Epithelial cell of prostate (primary cell): ENCODE results near the gene EEF1E1.
A peak's percentile ranks its signal among the peaks of the same experiment; 100 is the strongest.

Experiments used
- DNase-seq: peaks from one replicate; pipeline ENCODE4 v3.0.0-alpha.2; 2011; ENCODE audit warnings: low read depth, low spot score
- H3K27ac ChIP-seq: fragments of 450-650 bp; 2 replicates; pipeline ENCODE4 v1.5.1; 2017; ENCODE audit warnings: mild to moderate bottlenecking

EEF1E1 gene

GRCh38 chr6:8090650-8091049 lies 11.7 kb downstream of the EEF1E1 start:
- DNase-seq = no peak
- H3K27ac ChIP-seq = no peak overlapping the region

GRCh38 chr6:8088886-8089285 lies 13.5 kb downstream of the EEF1E1 start:
- no peak for DNase-seq
- H3K27ac ChIP-seq = no peak overlapping the region

- no peak overlapping the region for H3K27ac ChIP-seq
- DNase-seq = no peak
These were observed 14.2 kb downstream of the EEF1E1 start for GRCh38 chr6:8087870-8088754.

GRCh38 chr6:8086755-8087306 lies 15.5 kb downstream of the EEF1E1 start:
- H3K27ac ChIP-seq = peak overlapping the region; percentile 88
- DNase-seq = no peak

GRCh38 chr6:8085053-8085511 lies 17.3 kb downstream of the EEF1E1 start:
- H3K27ac ChIP-seq = peak overlapping the region; percentile 88
- peak; percentile 71 for DNase-seq

- no peak for DNase-seq
- H3K27ac ChIP-seq = peak overlapping the region; percentile 88
These were observed 17.8 kb downstream of the EEF1E1 start for GRCh38 chr6:8084586-8084985.

GRCh38 chr6:8082954-8083858 lies 19.1 kb downstream of the EEF1E1 start:
- peak overlapping the region; percentile 88 for H3K27ac ChIP-seq
- DNase-seq = peak; percentile 81

- DNase-seq = no peak
These were observed 19.8 kb downstream of the EEF1E1 start for GRCh38 chr6:8082572-8082953.

GRCh38 chr6:8080362-8081151 lies 21.8 kb downstream of the EEF1E1 start:
- peak; percentile 41 for DNase-seq
- H3K27ac ChIP-seq = peak overlapping the region; percentile 81

More at GRCh38 chr6:8082572-8082953, 19.8 kb downstream of the EEF1E1 start:
- peak overlapping the region; percentile 88 for H3K27ac ChIP-seq

- no peak overlapping the region for H3K27ac ChIP-seq
- no peak for DNase-seq
These were observed 23.2 kb downstream of the EEF1E1 start for GRCh38 chr6:8079126-8079525.

- no peak for DNase-seq
- no peak overlapping the region for H3K27ac ChIP-seq
These were observed 24.4 kb downstream of the EEF1E1 start for GRCh38 chr6:8077991-8078390.

- no peak overlapping the region for H3K27ac ChIP-seq
- no peak for DNase-seq
These were observed 26.6 kb downstream of the EEF1E1 start for GRCh38 chr6:8075704-8076103.

GRCh38 chr6:8075185-8075584 lies 27.2 kb downstream of the EEF1E1 start:
- no peak for DNase-seq
- no peak overlapping the region for H3K27ac ChIP-seq

- DNase-seq = no peak
- H3K27ac ChIP-seq = no peak overlapping the region
These were observed 28.1 kb downstream of the EEF1E1 start for GRCh38 chr6:8074213-8074612.

GRCh38 chr6:8073758-8074157 lies 28.6 kb downstream of the EEF1E1 start:
- no peak for DNase-seq
- H3K27ac ChIP-seq = no peak overlapping the region

GRCh38 chr6:8070718-8071117 lies 31.6 kb downstream of the EEF1E1 start:
- no peak for DNase-seq
- H3K27ac ChIP-seq = no peak overlapping the region

GRCh38 chr6:8069631-8070284 lies 32.6 kb downstream of the EEF1E1 start:
- no peak overlapping the region for H3K27ac ChIP-seq
- no peak for DNase-seq

- no peak for DNase-seq
- no peak overlapping the region for H3K27ac ChIP-seq
These were observed 33.2 kb downstream of the EEF1E1 start for GRCh38 chr6:8069151-8069550.

- DNase-seq = no peak
- H3K27ac ChIP-seq = no peak overlapping the region
These were observed 36.2 kb downstream of the EEF1E1 start for GRCh38 chr6:8066108-8066507.
